WTC11 (cell line): Measurements from ENCODE around the gene PTPN13.

Experiments used
- ATF2 ChIP-seq: sonication (generic); formaldehyde crosslinking; IDR thresholded peaks from 2 replicates; pipeline ENCODE4 v1.8.1; 2022; ENCODE audit warnings: low read depth, missing genetic modification reagents, borderline replicate concordance
- ATF6 ChIP-seq: sonication (generic); formaldehyde crosslinking; IDR thresholded peaks from 2 replicates; pipeline ENCODE4 v1.8.1; 2023; ENCODE audit warnings: mild to moderate bottlenecking, missing genetic modification reagents
- CREB1 ChIP-seq: sonication (generic); formaldehyde crosslinking; IDR thresholded peaks from 2 replicates; pipeline ENCODE4 v1.8.0; 2023; ENCODE audit warnings: mild to moderate bottlenecking, missing genetic modification reagents
- CTCF ChIP-seq: fragments of 200-600 bp; IDR thresholded peaks from 2 replicates; pipeline ENCODE4 v1.8.0; 2022; ENCODE audit warnings: antibody characterized with exemption
- ESRRA ChIP-seq: sonication (generic); formaldehyde crosslinking; IDR thresholded peaks from 2 replicates; pipeline ENCODE4 v1.8.1; 2022; ENCODE audit warnings: mild to moderate bottlenecking, missing genetic modification reagents, borderline replicate concordance
- GABPB1 ChIP-seq: sonication (generic); formaldehyde crosslinking; IDR thresholded peaks from 2 replicates; pipeline ENCODE4 v1.8.1; 2023; ENCODE audit warnings: mild to moderate bottlenecking, missing genetic modification reagents
- JUN ChIP-seq: sonication (generic); formaldehyde crosslinking; IDR thresholded peaks from 2 replicates; pipeline ENCODE4 v1.8.0; 2023; ENCODE audit warnings: mild to moderate bottlenecking, missing genetic modification reagents
- NR1H2 ChIP-seq: sonication (generic); formaldehyde crosslinking; IDR thresholded peaks from 2 replicates; pipeline ENCODE4 v1.9.0; 2021; ENCODE audit warnings: mild to moderate bottlenecking, moderate library complexity, missing genetic modification reagents
- TEAD4 ChIP-seq: sonication (generic); formaldehyde crosslinking; IDR thresholded peaks from 2 replicates; pipeline ENCODE4 v1.8.0; 2022; ENCODE audit warnings: mild to moderate bottlenecking, missing genetic modification reagents
- ZNF138 ChIP-seq: sonication (generic); formaldehyde crosslinking; conservative IDR thresholded peaks from 2 replicates; pipeline ENCODE4 v1.8.1; 2022; ENCODE audit warnings: mild to moderate bottlenecking, moderate library complexity, missing genetic modification reagents
- ZNF512 ChIP-seq: sonication (generic); formaldehyde crosslinking; IDR thresholded peaks from 2 replicates; pipeline ENCODE4 v1.8.1; 2022; ENCODE audit warnings: missing genetic modification reagents, borderline replicate concordance
- TF ChIP-seq, protein P1 (sequence below): sonication (generic); formaldehyde crosslinking; IDR thresholded peaks from 2 replicates; pipeline ENCODE4 v1.8.0; 2022; ENCODE audit warnings: mild to moderate bottlenecking, missing genetic modification reagents
- TF ChIP-seq, protein P2 (sequence below): sonication (generic); formaldehyde crosslinking; IDR thresholded peaks from 2 replicates; pipeline ENCODE4 v1.8.1; 2022; ENCODE audit warnings: low read depth, mild to moderate bottlenecking, moderate library complexity, missing genetic modification reagents, borderline replicate concordance
- TF ChIP-seq, protein P3 (sequence below): sonication (generic); formaldehyde crosslinking; IDR thresholded peaks from 2 replicates; pipeline ENCODE4 v1.8.0; 2022; ENCODE audit warnings: mild to moderate bottlenecking, missing genetic modification reagents

- TF ChIP-seq CTCF = no peak
- TF ChIP-seq GABPB1 (CRISPR knock-in tag) = no peak
- no peak for TF ChIP-seq ZNF512
- no peak for TF ChIP-seq CREB1 (CRISPR knock-in tag)
- no peak for TF ChIP-seq ATF2 (CRISPR knock-in tag)
- no peak for TF ChIP-seq TEAD4 (CRISPR knock-in tag)
- TF ChIP-seq, protein P1, sequence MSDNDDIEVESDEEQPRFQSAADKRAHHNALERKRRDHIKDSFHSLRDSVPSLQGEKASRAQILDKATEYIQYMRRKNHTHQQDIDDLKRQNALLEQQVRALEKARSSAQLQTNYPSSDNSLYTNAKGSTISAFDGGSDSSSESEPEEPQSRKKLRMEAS (CRISPR knock-in tag) = no peak
- TF ChIP-seq, protein P2, sequence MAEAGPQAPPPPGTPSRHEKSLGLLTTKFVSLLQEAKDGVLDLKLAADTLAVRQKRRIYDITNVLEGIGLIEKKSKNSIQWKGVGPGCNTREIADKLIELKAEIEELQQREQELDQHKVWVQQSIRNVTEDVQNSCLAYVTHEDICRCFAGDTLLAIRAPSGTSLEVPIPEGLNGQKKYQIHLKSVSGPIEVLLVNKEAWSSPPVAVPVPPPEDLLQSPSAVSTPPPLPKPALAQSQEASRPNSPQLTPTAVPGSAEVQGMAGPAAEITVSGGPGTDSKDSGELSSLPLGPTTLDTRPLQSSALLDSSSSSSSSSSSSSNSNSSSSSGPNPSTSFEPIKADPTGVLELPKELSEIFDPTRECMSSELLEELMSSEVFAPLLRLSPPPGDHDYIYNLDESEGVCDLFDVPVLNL (CRISPR knock-in tag) = no peak
- TF ChIP-seq NR1H2 (CRISPR knock-in tag) = no peak
- TF ChIP-seq ESRRA (CRISPR knock-in tag) = no peak
- TF ChIP-seq, protein P3, sequence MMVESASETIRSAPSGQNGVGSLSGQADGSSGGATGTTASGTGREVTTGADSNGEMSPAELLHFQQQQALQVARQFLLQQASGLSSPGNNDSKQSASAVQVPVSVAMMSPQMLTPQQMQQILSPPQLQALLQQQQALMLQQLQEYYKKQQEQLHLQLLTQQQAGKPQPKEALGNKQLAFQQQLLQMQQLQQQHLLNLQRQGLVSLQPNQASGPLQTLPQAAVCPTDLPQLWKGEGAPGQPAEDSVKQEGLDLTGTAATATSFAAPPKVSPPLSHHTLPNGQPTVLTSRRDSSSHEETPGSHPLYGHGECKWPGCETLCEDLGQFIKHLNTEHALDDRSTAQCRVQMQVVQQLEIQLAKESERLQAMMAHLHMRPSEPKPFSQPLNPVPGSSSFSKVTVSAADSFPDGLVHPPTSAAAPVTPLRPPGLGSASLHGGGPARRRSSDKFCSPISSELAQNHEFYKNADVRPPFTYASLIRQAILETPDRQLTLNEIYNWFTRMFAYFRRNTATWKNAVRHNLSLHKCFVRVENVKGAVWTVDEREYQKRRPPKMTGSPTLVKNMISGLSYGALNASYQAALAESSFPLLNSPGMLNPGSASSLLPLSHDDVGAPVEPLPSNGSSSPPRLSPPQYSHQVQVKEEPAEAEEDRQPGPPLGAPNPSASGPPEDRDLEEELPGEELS (CRISPR knock-in tag) = no peak
- TF ChIP-seq ATF6 = no peak
- no peak for TF ChIP-seq ZNF138 (CRISPR knock-in tag)
- TF ChIP-seq JUN (CRISPR knock-in tag) = no peak
Observed at GRCh38 chr4:86683167-86683566, 89.1 kb downstream of the PTPN13 start.
